ENCODE results near the gene DUSP8.

Gene DUSP8

GRCh38 chr11:1509626-1510255 lies 62.3 kb downstream of the DUSP8 start:
- no peaks in the 10 kb centered on the region for H3K27me3 ChIP-seq (ENCODE audit: insufficient read depth, low read length)
- no peak overlapping the region for H3K4me3 ChIP-seq (ENCODE audit: low read length)
- no peaks in the 10 kb centered on the region for H3K9me3 ChIP-seq (ENCODE audit: insufficient read depth, low read depth, low read length)
- no peaks in the 10 kb centered on the region for H3K36me3 ChIP-seq (ENCODE audit: insufficient read depth, low read length)
- H3K27ac ChIP-seq (ENCODE audit: low read depth, low read length) = no peak overlapping the region
- peaks cover 13% of the 10 kb centered on the region for H3K4me1 ChIP-seq (ENCODE audit: insufficient read depth, low read length)
- no peak overlapping the region for H3K9ac ChIP-seq (ENCODE audit: low read depth, low read length)
- WGBS = 94% methylated on average over 10 of the region's 20 CpGs

DNA sequence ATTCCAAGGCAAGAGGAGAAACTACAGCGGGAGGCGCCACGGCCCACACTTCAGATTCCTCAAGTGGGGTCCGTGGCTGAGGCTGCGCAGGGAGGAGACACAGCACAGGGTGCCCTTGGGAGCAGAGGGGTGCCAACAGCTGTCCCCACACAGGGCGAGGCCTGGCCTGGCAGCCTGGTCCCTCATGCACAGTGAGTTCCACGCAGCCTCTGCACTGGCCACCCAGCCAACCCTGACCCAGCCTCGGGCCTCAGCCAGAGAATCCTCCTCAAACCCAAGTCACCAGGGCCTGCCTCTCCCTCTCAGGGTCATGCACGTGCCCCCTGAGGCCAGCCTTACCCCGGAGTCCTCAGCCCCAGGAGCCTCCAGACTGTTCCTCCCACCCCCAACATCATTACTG lies 63.1 kb downstream of the DUSP8 start:
- WGBS = 78% methylated on average over 10 of the region's 10 CpGs
- peaks cover 13% of the 10 kb centered on the region for H3K4me1 ChIP-seq (ENCODE audit: insufficient read depth, low read length)
- H3K27ac ChIP-seq (ENCODE audit: low read depth, low read length) = no peak overlapping the region
- no peaks in the 10 kb centered on the region for H3K27me3 ChIP-seq (ENCODE audit: insufficient read depth, low read length)
- H3K36me3 ChIP-seq (ENCODE audit: insufficient read depth, low read length) = no peaks in the 10 kb centered on the region
- no peak overlapping the region for H3K4me3 ChIP-seq (ENCODE audit: low read length)
- peak overlapping the region; percentile 5; the same call in 1 of the 2 replicates for H3K9ac ChIP-seq (ENCODE audit: low read depth, low read length)
- no peaks in the 10 kb centered on the region for H3K9me3 ChIP-seq (ENCODE audit: insufficient read depth, low read depth, low read length)

DNA sequence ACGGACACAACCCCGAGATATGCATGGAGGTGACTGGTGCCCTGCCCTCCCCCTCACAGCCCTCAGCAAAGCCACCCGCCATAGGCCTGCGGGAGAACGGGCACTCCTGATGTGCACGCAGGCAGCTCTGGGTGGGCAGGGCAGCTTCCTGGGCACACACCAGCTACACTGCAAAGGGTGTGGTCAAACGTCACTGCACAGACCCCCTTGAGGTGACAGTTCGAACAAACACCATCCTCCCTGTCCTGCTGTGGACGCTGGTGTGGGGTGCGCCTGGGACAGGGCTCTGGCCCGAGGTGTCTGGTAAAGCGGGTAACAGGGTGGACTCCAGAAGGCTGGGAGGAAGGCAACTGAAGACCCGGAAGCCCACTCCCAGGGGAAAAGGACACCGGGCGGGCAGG lies 63.6 kb downstream of the DUSP8 start:
- Histone ChIP-seq H3K9ac (ENCODE audit: low read depth, low read length) (no peak overlapping the region), H3K4me1 (ENCODE audit: insufficient read depth, low read length) (peaks cover 13% of the 10 kb centered on the region), H3K36me3 (ENCODE audit: insufficient read depth, low read length) (no peaks in the 10 kb centered on the region), H3K27me3 (ENCODE audit: insufficient read depth, low read length) (no peaks in the 10 kb centered on the region), H3K4me3 (ENCODE audit: low read length) (no peak overlapping the region), H3K27ac (ENCODE audit: low read depth, low read length) (no peak overlapping the region), H3K9me3 (ENCODE audit: insufficient read depth, low read depth, low read length) (no peaks in the 10 kb centered on the region)
- 83% methylated on average over 14 of the region's 15 CpGs for WGBS

GRCh38 chr11:1507381-1508140 lies 64.5 kb downstream of the DUSP8 start:
- no peaks in the 10 kb centered on the region for H3K9me3 ChIP-seq (ENCODE audit: insufficient read depth, low read depth, low read length)
- H3K27me3 ChIP-seq (ENCODE audit: insufficient read depth, low read length) = no peaks in the 10 kb centered on the region
- WGBS = 77% methylated on average over 21 of the region's 21 CpGs
- no peak overlapping the region for H3K27ac ChIP-seq (ENCODE audit: low read depth, low read length)
- H3K9ac ChIP-seq (ENCODE audit: low read depth, low read length) = peak overlapping the region; percentile 1; the same call in 1 of the 2 replicates
- peaks cover 7% of the 10 kb centered on the region; the same call in 1 of the 2 replicates for H3K4me1 ChIP-seq (ENCODE audit: insufficient read depth, low read length)
- no peak overlapping the region for H3K4me3 ChIP-seq (ENCODE audit: low read length)
- no peaks in the 10 kb centered on the region for H3K36me3 ChIP-seq (ENCODE audit: insufficient read depth, low read length)

- Histone ChIP-seq H3K9ac (ENCODE audit: low read depth, low read length) (no peak overlapping the region), H3K27ac (ENCODE audit: low read depth, low read length) (no peak overlapping the region), H3K36me3 (ENCODE audit: insufficient read depth, low read length) (no peaks in the 10 kb centered on the region), H3K4me3 (ENCODE audit: low read length) (no peak overlapping the region), H3K9me3 (ENCODE audit: insufficient read depth, low read depth, low read length) (no peaks in the 10 kb centered on the region), H3K4me1 (ENCODE audit: insufficient read depth, low read length) (peaks cover 7% of the 10 kb centered on the region; the same call in 1 of the 2 replicates), H3K27me3 (ENCODE audit: insufficient read depth, low read length) (no peaks in the 10 kb centered on the region)
- 93% methylated on average over 9 of the region's 9 CpGs for WGBS
Observed at GRCh38 chr11:1506981-1507380, 65.1 kb downstream of the DUSP8 start.

DNA sequence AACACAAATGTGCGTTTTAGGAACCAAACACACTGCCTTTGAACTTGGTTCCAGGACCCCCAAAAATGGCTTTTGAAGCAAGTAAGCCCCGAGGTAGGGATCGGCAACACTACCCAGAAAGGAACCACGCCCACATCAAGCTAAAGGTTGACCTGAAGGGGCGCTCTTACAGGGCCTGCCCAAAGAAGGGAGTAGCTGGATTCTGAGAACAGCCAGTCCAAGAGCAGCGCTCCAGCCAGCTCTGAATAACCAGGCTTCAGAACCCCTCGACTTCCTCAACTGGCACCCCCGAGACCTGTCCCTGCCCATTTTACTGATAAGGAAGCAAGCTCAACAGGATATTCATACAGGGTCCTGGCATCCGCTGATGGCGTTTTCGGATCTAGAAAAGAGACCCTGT lies 66.6 kb downstream of the DUSP8 start:
- WGBS = 86% methylated on average over 11 of the region's 11 CpGs

DNA sequence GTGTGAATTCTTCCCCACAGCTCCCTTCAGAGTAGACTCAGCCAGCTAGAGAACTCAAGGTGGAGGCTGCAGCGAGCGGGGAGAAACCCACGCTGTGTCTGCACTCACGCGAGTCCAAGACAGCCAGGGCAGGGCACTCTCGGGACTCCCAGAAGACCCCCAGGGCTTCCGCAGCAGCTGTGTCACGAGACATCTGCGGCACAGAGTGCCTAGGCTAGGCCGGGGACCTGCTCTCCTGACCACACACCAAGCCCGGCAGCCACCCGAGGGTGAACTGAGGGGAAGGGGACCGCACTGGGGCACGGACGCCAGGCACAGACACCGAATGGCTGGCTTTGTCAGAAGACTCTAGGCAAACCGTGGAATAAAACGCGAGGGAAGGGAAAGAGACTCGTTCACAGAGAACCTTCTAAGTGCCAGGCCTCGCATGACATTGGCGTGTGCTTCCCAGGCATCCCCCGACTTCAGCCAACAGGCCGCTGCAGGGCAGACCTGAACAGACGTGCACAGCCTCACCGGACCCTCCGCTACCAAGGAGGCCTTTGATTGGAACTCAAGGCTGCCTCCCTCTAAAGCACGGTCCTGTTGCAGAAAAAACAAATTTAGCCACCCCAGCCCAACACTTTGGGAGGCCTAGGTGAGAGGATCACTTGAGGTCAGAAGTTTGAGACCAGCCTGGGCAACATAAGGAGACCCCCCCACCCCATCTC lies 67.3 kb downstream of the DUSP8 start:
- no peak overlapping the region for H3K27ac ChIP-seq (ENCODE audit: low read depth, low read length)
- no peaks in the 10 kb centered on the region for H3K36me3 ChIP-seq (ENCODE audit: insufficient read depth, low read length)
- H3K27me3 ChIP-seq (ENCODE audit: insufficient read depth, low read length) = no peaks in the 10 kb centered on the region
- H3K9ac ChIP-seq (ENCODE audit: low read depth, low read length) = no peak overlapping the region; the same call in 1 of the 2 replicates
- H3K4me3 ChIP-seq (ENCODE audit: low read length) = no peak overlapping the region
- WGBS = 94% methylated on average over 28 of the region's 28 CpGs
- peaks cover 7% of the 10 kb centered on the region; the same call in 1 of the 2 replicates for H3K4me1 ChIP-seq (ENCODE audit: insufficient read depth, low read length)
- H3K9me3 ChIP-seq (ENCODE audit: insufficient read depth, low read depth, low read length) = no peaks in the 10 kb centered on the region

More for the DNA sequence above, 66.6 kb downstream of the DUSP8 start:
- no peak overlapping the region for H3K27ac ChIP-seq (ENCODE audit: low read depth, low read length)
- H3K9me3 ChIP-seq (ENCODE audit: insufficient read depth, low read depth, low read length) = no peaks in the 10 kb centered on the region
- peaks cover 7% of the 10 kb centered on the region; the same call in 1 of the 2 replicates for H3K4me1 ChIP-seq (ENCODE audit: insufficient read depth, low read length)
- no peaks in the 10 kb centered on the region for H3K36me3 ChIP-seq (ENCODE audit: insufficient read depth, low read length)
- H3K4me3 ChIP-seq (ENCODE audit: low read length) = no peak overlapping the region
- no peak overlapping the region for H3K9ac ChIP-seq (ENCODE audit: low read depth, low read length)
- no peaks in the 10 kb centered on the region for H3K27me3 ChIP-seq (ENCODE audit: insufficient read depth, low read length)

- WGBS = 85% methylated on average over 9 of the region's 9 CpGs
- no peak overlapping the region for H3K9ac ChIP-seq (ENCODE audit: low read depth, low read length)
- H3K9me3 ChIP-seq (ENCODE audit: insufficient read depth, low read depth, low read length) = no peaks in the 10 kb centered on the region
Observed at GRCh38 chr11:1504138-1504537, 67.9 kb downstream of the DUSP8 start.

More at GRCh38 chr11:1504138-1504537, 67.9 kb downstream of the DUSP8 start:
- Histone ChIP-seq H3K27me3 (ENCODE audit: insufficient read depth, low read length) (no peaks in the 10 kb centered on the region), H3K36me3 (ENCODE audit: insufficient read depth, low read length) (no peaks in the 10 kb centered on the region), H3K27ac (ENCODE audit: low read depth, low read length) (no peak overlapping the region), H3K4me1 (ENCODE audit: insufficient read depth, low read length) (peaks cover 7% of the 10 kb centered on the region; the same call in 1 of the 2 replicates), H3K4me3 (ENCODE audit: low read length) (no peak overlapping the region)

Data from HUES64 (cell line).